HG03378 (cell line): Measurements from ENCODE around the gene TTC6.
A peak's percentile ranks its signal among the peaks of the same experiment; 100 is the strongest.

Source experiments
- ATAC-seq: cut with Tn5 transposase; IDR thresholded peaks from one replicate; pipeline ENCODE4 v1.9.1; 2021; ENCODE audit warnings: mild to moderate bottlenecking, moderate library complexity; ENCODE audit not compliant: unreplicated experiment

Gene TTC6

GRCh38 chr14:37585971-37586796 lies 9.2 kb upstream of the TTC6 start:
- no peak for ATAC-seq

GRCh38 chr14:37586797-37587130 lies 8.7 kb upstream of the TTC6 start:
- no peak for ATAC-seq

GRCh38 chr14:37587131-37587803 lies 8.2 kb upstream of the TTC6 start:
- ATAC-seq, result no peak

GRCh38 chr14:37587881-37588666 lies 7.4 kb upstream of the TTC6 start:
- no peak for ATAC-seq

- no peak for ATAC-seq
Measured at GRCh38 chr14:37588667-37588955, 6.8 kb upstream of the TTC6 start.

- ATAC-seq, result no peak
Measured at GRCh38 chr14:37588956-37589714, 6.3 kb upstream of the TTC6 start.

GRCh38 chr14:37589715-37590427 lies 5.6 kb upstream of the TTC6 start:
- no peak for ATAC-seq

GRCh38 chr14:37590428-37591139 lies 4.8 kb upstream of the TTC6 start:
- ATAC-seq, result no peak

GRCh38 chr14:37591311-37591940 lies 4.0 kb upstream of the TTC6 start:
- no peak for ATAC-seq

- ATAC-seq, result no peak
Measured at GRCh38 chr14:37591941-37592481, 3.4 kb upstream of the TTC6 start.

GRCh38 chr14:37592482-37593408 lies 2.7 kb upstream of the TTC6 start:
- ATAC-seq, result no peak

GRCh38 chr14:37593511-37594237 lies 1.8 kb upstream of the TTC6 start:
- ATAC-seq, result no peak

GRCh38 chr14:37594238-37594970 lies 1.0 kb upstream of the TTC6 start:
- ATAC-seq, result no peak

- ATAC-seq, result peak; percentile 69
Measured at GRCh38 chr14:37595809-37596621, 586 bp downstream of the TTC6 start.

- ATAC-seq, result no peak
Measured at GRCh38 chr14:37596790-37597472, 1.5 kb downstream of the TTC6 start.
